ENCODE data around the gene SRA1.

Gene SRA1

DNA sequence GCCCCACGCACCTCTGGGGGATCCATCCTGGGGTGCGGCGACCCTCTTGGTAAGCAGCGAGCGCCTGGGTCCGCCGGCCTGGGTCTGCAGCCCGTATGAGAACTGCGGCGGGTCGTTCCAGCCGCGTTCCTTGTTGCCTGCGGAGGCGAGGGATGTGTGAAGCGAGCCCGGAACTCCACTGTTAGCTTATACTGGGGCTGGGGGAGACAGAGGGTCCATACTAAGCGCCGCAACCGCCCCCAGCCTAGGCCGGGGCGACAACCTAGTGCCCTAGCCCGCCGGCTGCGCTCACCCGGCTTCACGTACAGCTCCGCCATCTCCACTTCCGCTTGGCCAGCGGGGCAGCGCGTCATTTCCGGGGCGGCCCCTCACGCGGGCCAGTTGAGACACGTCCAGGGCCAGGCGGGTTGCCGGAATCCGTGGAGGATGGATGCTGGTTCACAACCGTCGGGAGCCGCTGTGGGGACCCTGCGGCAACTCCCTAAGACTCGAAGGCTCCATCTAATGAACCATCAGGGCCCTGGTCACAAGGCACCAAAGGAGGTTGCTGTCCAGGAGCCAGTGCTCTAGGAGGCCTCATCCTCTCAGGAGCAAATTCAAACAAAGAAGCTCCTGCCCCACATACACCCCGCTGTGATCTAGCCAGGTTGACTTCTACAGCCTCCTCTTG is at the start of gene SRA1:
Gene SRA1, minus strand, starts transcription at position 338 of the 670 bp plus-strand sequence. Its CDS starts 21 bp downstream, at position 317.
- Histone ChIP-seq H3K27ac (ENCODE audit: extremely low read depth, low read depth, low read length) (peak within 1 kb of the TSS; percentile 71), H3K4me1 (ENCODE audit: control insufficient read depth, insufficient read depth, low read length) (0 out of 2 replicates have a peak, but pooled peaks cover 4% of the 10 kb centered on the region), H3K4me3 (ENCODE audit: low read depth, low read length) (peak within 1 kb of the TSS; percentile 90), H3K36me3 (ENCODE audit: control insufficient read depth in 2 of 2, insufficient read depth in 1 of 2, low read length in 2 of 2) (peaks cover 0 to 58% of the 10 kb centered on the region in 2 experiments; a peak in 2 of 3 replicates), H3K9me3 (ENCODE audit: control insufficient read depth, insufficient read depth, low read depth, low read length) (no peaks in the 10 kb centered on the region)
- CTCF ChIA-PET = interaction anchor here (0.7 to 2.9 kb wide), 3 partner anchors 78 to 312 kb away, joined by 3 to 11 read pairs (median 3); no protein-coding TSS in a partner anchor
- POLR2A ChIA-PET = interaction anchor here (0.6 to 2.2 kb wide), 16 partner anchors 9 to 211 kb away, joined by 3 to 19 read pairs (median 6); partner anchors contain the start of genes ANKHD1, CD14, EIF4EBP3 and HARS1
- TF ChIP-seq, protein P1, sequence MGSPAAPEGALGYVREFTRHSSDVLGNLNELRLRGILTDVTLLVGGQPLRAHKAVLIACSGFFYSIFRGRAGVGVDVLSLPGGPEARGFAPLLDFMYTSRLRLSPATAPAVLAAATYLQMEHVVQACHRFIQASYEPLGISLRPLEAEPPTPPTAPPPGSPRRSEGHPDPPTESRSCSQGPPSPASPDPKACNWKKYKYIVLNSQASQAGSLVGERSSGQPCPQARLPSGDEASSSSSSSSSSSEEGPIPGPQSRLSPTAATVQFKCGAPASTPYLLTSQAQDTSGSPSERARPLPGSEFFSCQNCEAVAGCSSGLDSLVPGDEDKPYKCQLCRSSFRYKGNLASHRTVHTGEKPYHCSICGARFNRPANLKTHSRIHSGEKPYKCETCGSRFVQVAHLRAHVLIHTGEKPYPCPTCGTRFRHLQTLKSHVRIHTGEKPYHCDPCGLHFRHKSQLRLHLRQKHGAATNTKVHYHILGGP (tag by site-specific recombination; IDR thresholded peaks at IDR 0.05) = no peak
- TF ChIP-seq ZNF214 (tag by site-specific recombination; IDR thresholded peaks at IDR 0.05; ENCODE audit: borderline replicate concordance) (no peak), ZNF777 (tag by site-specific recombination; IDR thresholded peaks at IDR 0.05; ENCODE audit: borderline replicate concordance) (no peak), ZNF132 (tag by site-specific recombination; IDR thresholded peaks at IDR 0.05; ENCODE audit: borderline replicate concordance) (no peak), ZNF670 (tag by site-specific recombination; IDR thresholded peaks at IDR 0.05; ENCODE audit: low read depth) (no peak), ZNF24 (tag by site-specific recombination; IDR thresholded peaks at IDR 0.05) (no peak; the same call in 1 of the 2 replicates), ZNF211 (tag by site-specific recombination; IDR thresholded peaks at IDR 0.05; ENCODE audit: low read depth) (no peak), ZFP69B (tag by site-specific recombination; IDR thresholded peaks at IDR 0.05) (no peak; the same call in 1 of the 2 replicates), ZBTB1 (tag by site-specific recombination; IDR thresholded peaks at IDR 0.05) (no peak), ZNF223 (tag by site-specific recombination; IDR thresholded peaks at IDR 0.05) (no peak), ZNF785 (tag by site-specific recombination; IDR thresholded peaks at IDR 0.05) (no peak), ZNF664 (tag by site-specific recombination; IDR thresholded peaks at IDR 0.05) (no peak), PATZ1 (tag by site-specific recombination; IDR thresholded peaks at IDR 0.05) (peak; percentile 79), ZBTB6 (tag by site-specific recombination; IDR thresholded peaks at IDR 0.05) (no peak; the same call in 1 of the 2 replicates), ZNF148 (tag by site-specific recombination; IDR thresholded peaks at IDR 0.05; ENCODE audit: borderline replicate concordance) (no peak), ZNF580 (tag by site-specific recombination; IDR thresholded peaks at IDR 0.05) (no peak), ZNF341 (tag by site-specific recombination; IDR thresholded peaks at IDR 0.05; ENCODE audit: low read depth) (no peak), ZNF302 (tag by site-specific recombination; IDR thresholded peaks at IDR 0.05; ENCODE audit: low read depth) (no peak), GLIS1 (tag by site-specific recombination; IDR thresholded peaks at IDR 0.05) (no peak; the same call in 1 of the 2 replicates), HOXC10 (CRISPR knock-in tag; IDR thresholded peaks at IDR 0.05) (no peak)
- TF ChIP-seq, protein P2, sequence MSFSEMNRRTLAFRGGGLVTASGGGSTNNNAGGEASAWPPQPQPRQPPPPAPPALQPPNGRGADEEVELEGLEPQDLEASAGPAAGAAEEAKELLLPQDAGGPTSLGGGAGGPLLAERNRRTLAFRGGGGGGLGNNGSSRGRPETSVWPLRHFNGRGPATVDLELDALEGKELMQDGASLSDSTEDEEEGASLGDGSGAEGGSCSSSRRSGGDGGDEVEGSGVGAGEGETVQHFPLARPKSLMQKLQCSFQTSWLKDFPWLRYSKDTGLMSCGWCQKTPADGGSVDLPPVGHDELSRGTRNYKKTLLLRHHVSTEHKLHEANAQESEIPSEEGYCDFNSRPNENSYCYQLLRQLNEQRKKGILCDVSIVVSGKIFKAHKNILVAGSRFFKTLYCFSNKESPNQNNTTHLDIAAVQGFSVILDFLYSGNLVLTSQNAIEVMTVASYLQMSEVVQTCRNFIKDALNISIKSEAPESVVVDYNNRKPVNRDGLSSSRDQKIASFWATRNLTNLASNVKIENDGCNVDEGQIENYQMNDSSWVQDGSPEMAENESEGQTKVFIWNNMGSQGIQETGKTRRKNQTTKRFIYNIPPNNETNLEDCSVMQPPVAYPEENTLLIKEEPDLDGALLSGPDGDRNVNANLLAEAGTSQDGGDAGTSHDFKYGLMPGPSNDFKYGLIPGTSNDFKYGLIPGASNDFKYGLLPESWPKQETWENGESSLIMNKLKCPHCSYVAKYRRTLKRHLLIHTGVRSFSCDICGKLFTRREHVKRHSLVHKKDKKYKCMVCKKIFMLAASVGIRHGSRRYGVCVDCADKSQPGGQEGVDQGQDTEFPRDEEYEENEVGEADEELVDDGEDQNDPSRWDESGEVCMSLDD (tag by site-specific recombination; IDR thresholded peaks at IDR 0.05) = peak; percentile 44; the same call in 1 of the 2 replicates
- TF ChIP-seq, protein P3, sequence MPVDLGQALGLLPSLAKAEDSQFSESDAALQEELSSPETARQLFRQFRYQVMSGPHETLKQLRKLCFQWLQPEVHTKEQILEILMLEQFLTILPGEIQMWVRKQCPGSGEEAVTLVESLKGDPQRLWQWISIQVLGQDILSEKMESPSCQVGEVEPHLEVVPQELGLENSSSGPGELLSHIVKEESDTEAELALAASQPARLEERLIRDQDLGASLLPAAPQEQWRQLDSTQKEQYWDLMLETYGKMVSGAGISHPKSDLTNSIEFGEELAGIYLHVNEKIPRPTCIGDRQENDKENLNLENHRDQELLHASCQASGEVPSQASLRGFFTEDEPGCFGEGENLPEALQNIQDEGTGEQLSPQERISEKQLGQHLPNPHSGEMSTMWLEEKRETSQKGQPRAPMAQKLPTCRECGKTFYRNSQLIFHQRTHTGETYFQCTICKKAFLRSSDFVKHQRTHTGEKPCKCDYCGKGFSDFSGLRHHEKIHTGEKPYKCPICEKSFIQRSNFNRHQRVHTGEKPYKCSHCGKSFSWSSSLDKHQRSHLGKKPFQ (tag by site-specific recombination; IDR thresholded peaks at IDR 0.05) = no peak
